Stimulated activated naive CD4-positive, alpha-beta T cell treated with Interleukin-2 at 50 U/mL for 16 hours (primary cell): ENCODE data around the gene CGNL1.

Experiments
- DNase-seq: peaks from one replicate; lab custom pipeline; 2025; lab: John Stamatoyannopoulos, UW

Gene CGNL1

DNA sequence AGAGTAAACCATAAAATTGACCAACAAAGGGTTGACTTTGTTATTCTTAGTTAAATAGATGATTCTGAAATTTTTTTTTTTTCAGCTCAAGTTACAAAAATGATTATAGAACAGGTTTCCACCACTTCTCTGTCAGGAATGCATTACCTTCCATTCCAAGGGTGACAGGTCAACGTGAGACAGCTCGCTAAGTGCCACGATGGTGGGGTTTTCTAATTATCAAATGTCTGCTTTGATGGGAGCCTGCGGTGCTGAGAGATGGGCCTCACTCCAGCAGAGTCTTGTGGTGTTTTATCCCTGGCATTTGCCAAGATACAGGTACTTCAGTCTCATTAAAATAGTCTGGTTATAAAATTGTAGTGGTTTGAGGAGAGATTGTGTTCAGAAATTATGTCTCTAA lies 80.3 kb downstream of the CGNL1 start:
- no peak for DNase-seq

DNA sequence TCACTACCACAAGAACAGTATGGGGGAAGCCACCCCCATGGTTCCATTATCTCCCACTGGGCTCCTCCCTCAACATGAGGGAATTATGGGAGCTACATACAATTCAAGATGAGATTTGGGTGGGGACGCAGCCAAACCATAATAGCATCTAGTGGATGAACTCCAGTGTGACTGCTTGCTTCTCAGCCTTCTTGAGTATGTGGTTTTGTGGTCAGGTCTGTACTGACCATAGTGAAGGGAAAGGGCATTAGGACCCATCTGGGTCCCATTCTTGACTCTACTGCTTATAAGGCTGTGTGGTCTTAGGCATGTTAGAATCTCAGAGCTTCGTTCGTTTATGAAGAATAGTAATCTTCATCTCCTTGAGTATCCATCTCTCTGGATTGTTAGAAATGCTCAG lies 81.4 kb downstream of the CGNL1 start:
- DNase-seq, result no peak

DNA sequence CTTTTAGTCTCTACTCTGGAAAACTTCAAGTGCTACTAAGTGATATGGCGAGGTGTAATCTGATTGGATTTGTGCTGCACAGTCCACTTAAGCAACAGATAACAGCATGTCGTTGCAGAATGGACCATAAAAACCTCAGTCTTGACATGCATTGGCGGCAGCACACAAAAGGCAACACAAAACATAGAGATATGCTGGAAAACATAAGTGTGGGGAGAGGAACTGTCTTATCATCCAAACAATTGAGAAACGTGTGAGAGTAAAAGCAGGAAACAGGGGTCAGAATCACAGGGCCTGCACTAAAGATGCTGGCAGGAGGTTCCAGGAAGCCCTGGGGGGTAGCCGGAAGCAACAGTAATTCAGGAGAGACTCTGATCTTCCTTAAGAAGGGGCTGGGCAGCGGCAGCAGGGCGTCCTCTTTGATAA lies 82.1 kb downstream of the CGNL1 start:
- no peak for DNase-seq

DNA sequence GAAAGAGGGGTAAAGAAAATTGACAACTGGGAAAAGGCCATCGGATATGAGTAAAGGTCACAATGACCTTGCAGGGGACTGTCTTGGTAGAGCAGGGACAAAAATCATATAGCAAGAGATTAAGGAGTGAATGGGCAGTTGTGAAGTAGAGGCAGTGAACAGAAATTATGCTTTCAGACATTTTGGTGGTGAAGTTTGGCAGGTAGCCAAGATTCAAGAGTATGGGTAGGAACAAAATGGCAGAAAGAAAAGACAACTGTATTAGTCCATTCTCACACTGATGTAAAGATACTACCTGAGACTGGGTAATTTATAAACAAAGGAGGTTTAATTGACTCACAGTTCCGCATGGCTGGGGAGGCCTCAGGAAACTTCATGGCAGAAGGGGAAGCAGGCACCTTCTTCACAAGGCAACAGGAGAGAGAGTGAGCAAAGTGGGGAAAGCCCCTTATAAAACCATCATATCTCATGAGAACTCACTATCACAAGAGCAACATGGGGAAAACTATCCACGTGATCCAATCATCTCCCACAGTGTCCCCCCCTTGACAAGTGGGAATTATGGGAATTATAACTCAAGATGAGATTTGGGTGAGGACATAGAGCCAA lies 84.0 kb downstream of the CGNL1 start:
- no peak for DNase-seq

DNA sequence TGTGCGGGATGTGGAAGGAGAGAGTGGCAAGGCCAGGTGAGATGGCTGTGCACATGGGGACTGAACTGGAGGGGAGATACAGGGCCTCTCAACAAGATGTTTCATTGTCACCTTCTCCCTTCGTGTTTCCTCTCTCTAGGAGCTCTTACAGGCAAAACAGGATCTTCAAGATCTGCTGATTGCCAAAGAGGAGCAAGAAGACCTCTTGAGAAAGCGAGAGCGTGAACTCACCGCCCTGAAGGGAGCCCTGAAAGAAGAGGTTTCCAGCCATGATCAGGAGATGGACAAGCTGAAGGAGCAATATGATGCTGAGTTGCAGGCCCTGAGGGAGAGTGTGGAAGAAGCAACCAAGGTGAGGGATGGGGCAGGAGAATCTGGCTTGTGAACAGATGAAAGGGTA lies 85.2 kb downstream of the CGNL1 start:
- no peak for DNase-seq

DNA sequence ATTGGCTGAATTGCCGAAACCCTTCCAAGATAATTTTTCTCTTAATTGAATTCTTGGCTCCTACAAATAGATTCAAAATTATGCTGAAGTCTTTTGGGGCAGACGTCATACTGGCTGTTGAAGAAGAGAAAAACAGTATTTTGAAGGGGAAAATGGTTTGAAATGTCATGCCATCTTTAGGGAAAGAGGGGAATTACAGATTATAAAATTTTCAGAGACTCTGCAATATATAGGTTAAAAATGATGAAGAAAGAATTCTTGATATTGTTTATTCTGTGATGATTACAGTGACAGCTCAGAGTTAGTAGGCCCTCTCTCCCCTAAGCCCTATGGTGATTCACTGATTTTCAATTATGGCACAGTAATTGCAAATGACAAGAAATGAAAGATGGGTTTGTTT lies 86.1 kb downstream of the CGNL1 start:
- DNase-seq, result no peak

DNA sequence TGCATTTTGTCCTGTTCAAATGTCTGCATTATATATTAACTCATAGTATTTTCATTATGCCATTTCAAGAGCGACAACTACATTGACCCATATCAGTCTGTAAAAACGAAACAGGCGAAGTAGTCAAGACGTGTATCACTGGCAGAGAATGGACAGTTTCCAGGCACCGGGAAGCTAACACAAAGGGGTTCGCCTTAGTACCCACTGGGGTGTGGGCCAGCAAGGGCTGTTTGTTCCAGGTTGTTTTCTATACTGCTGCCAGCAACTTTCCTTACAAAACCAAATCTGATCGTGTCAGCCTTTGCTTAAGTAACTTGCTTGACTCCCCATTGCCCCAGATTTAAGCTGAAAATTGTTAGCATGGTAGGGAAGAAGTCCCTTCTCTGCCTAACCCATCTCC lies 87.1 kb downstream of the CGNL1 start:
- no peak for DNase-seq

DNA sequence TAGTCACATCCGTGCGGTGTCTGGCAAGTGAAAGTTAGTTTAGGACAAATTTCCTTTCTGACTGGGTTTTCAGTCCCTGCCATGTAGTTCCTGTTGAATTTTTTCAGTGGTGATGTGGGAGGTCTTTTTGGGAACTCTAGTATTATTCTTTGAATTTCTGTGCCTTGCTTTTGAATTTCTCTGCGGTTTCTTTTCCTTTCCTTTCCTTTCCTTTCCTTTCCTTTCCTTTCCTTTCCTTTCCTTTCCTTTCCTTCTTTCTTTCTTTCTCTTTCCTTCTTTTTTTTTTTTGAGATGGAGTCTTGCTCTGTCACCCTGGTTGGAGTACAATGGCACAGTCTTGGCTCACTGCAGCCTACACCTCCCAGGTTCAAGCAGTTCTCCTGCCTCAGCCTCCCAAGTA lies 88.2 kb downstream of the CGNL1 start:
- DNase-seq, result no peak

DNA sequence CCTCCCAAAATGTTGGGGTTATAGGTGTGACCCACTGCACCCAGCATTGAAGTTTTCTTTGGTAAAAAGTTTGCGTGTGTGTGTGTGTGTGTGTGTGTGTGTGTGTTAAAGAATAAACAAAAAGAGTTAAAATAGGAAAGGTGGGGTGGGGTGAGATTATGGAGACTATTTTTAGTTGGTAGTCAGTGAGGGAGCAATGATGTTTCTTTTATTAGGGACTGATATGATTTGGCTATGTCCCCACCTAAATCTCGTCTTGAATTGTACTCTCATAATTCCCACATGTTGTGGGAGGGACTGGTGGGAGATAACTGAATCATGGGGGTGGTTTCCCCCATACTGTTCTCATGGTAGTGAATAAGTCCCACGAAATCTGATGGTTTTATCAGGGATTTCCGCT lies 92.2 kb downstream of the CGNL1 start:
- no peak for DNase-seq

DNA sequence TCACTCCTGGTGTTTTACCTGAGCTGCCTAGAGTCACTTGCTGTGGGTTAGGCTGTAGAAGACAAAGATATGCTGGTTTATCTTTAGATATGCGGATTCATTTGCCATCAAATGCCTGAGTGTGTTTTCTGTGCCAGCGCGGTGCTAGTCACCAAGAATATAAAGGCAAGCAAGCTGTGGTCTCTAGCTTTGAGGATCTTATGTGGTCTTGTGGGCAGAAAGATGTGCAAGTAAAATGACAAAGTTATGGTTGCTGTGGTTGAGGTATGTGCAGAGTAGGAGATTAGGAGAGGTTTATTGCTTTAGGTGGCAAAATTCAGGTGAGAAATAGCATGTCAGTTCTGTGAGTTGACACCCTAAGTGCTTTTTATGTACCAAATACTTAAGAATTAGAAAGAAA lies 94.2 kb downstream of the CGNL1 start:
- DNase-seq, result no peak

DNA sequence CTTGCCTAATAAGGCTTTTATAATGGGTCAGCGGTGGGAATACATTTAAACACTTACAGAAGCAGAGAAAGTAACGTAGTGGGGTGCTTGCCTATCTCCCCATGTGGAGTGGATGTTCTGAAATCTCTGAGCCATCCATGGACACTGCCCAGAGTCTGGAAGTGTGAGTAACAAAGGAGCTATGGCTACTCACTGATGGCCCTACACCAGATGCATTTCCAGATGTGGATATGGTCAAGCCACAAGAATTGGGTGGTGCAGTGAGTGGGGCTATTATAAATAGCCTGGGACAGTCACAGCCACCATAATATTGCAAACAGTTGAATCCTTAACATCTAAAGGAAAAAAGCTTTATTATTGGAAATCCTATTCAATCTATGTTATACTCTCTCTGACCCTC lies 96.6 kb downstream of the CGNL1 start:
- DNase-seq, result no peak

DNA sequence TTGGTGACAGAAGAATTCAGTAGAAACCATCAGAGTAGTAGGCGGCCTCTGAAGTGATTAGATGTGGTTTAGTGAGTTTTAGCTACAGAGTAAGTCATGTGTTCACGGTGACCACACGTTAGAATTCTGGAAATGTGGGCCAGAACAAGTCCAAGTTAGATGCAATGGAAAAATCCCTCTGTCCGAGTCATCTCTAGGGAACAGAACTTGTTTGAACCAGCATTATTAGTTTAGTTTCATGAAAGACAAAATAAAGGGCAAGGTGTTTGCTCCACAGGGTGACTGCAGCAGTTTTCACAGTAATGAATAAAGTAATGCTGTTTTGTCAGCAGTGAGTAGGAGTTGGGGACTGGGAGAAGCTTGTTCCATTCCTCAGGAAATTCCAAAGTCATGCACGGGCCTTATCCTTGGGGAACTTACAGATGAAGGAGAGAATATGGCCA lies 100.2 kb downstream of the CGNL1 start:
- no peak for DNase-seq

DNA sequence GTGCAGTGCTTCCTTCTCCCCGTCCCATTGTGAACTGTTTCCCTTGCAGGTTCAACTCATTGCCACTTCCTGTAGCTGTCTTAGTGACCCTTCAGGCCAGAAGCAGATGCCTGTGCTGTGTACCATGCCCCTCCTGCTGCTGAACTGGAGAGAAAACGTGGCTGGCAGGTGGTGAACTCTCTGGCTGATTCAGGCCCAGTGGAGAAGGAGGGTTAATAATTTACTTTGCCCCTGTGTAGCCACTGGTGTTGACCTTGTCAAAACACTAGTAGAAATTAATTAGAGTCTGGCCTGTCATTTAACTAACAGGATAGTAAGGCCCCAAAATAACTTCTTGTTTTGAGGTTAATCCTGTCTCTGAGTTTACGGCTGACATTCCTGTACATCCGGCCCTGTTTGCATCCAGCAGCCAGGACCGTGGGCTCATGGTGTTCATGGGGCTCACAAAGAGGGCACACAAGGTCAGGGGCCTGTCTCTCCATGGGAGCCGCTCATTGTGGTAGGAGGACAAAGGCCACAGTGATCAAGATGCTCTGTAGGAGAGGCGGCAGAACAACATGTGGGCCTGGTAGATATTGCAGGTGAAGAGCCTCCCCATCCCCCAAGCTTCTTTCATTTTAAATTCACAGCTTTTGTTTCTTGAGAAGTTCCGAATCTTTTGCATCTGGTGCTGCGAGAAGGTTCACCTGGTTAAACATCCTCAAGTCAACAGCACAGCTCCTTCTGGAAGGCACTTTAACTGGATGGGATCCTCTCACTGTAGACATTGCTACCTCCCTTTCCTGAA lies 101.6 kb downstream of the CGNL1 start:
- no peak for DNase-seq

DNA sequence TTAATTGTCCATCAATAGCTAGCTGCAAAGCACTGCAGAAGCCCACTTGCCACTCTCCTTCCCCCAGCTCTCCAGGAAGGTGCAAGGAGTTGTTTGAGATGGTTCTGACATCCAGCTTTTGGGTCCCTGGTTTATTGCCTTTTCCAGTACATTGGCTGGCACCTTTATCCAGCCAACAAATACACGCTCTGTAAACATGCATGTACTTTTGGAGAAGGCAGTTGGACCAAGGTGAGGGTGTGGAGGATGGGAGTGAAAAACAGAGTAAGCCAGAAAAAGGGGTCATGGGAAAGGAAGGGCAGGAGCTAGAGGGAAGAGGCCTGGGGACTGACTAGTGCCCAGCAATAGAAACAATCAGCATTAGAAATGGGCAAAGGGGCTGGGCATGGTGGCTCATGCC lies 102.7 kb downstream of the CGNL1 start:
- no peak for DNase-seq

DNA sequence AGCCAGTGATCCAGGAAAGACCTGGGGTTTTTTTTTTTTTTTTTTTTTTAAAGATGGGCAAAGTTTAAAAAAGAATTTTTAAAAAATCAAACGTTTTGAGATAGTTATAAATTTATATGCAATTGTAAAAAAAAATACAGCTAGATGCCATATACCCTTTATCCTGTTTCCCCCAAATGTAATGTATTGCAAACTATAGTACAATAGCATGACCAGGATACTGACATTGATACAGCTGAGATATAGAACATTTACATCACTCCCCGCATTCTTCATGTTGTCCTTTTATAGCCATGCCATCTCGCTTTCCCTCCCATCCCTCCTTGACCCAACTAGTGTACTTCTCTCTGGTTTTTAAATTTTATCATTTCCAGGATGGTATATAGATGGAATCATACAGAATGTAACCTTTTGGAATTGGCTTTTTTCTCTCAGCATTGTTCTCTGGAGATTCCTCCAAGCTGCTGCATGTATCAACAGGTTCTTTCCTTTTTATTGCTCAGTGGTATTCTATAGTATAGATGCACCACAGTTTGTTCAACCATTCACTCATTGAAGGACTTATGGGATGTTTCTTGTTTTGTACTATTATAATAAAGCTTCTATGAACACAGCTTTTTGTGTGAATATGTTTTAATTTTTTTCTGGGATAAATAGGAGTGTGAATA lies 104.9 kb downstream of the CGNL1 start:
- no peak for DNase-seq

DNA sequence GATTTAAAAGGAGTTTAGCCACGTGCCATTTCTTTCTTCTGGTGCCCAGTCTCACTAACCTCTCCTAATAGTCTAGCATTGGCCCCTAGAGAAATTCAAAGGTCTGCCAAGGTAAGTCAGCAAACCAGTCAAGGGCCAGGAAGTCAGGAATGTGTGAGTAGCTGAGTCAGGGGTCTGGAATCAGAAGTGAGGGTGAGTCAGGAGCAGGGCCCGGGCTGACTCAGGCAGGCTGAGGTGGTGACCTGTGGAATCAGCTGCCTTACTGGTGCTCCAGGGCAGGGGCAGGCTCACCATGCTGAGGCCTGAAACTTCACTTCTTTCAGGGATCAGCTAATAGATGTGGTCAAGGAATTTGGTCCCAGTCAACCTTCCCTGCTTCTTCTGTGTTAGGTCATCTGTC lies 109.6 kb downstream of the CGNL1 start:
- no peak for DNase-seq

DNA sequence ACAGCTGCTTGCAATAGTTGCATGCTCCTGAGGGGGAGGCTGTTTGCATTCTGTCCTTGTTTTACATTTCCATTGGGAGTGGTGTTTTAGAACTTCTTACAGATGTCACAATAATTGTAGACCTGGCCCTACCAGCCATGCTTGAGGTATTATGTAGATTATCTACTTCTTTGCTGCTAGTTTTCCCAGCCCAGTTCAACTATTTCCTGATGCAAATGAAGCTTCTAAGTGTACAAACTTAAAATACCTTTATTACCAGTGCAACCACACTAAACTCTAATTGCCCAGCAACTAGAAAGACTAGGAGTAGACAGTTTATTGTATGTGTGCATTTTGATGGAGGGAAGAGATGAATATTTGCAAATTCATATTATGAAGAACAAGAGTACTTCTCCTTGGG lies 110.5 kb downstream of the CGNL1 start:
- DNase-seq, result no peak

DNA sequence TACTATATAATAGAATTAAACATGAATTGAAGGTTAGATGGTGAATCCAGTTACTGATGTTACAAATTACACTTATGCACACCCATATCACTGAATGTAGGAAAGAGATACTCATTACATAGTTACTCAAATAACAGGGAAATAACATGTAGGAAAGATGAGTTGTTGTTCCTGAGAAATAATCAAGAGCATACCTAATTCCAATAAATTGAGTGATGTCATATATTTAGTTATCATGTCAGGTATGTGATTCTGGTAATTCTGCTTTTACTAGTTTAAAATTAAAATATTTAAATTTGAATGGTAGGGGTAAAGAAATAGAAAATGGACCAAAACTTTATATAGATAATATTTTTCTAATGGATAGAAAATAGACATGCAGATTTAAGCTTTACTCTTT lies 112.8 kb downstream of the CGNL1 start:
- DNase-seq, result no peak

DNA sequence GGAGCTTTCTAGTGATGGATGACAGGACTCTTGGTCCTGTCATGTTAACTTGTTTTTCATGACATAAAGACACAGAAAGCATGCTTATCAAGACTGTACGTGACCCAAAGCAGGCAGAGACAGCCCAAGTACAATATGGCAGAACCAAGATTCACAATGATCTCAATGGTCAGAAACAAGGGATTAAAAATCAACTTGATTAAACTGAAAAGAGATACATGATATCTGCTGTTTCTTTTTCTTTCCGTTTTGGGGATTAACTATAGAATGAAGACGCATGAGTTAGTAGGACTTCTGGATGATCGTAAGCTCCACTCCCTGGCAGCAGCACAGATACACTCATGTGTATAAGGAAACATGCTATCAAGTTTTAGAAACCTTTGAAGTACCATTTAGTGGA lies 117.0 kb downstream of the CGNL1 start:
- no peak for DNase-seq

DNA sequence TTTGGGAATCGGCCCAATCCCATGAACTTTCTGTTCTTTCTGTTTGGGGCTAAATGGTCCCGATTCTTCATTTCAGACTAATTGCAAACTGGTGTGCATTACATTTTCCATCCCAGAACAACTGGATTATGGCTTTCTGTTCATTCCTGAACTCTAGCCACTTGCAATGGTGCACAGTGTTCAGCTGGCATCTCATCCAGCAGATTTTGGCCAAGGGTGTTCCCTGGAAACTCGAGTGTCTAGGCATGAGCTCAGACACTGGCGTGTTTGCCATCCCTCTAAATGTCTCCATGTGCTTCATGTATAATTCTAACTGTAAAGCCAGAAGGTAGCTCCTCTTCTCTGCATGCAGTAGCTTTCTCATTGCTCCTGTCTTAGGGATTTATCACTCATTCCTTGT lies 118.3 kb downstream of the CGNL1 start:
- DNase-seq, result no peak

DNA sequence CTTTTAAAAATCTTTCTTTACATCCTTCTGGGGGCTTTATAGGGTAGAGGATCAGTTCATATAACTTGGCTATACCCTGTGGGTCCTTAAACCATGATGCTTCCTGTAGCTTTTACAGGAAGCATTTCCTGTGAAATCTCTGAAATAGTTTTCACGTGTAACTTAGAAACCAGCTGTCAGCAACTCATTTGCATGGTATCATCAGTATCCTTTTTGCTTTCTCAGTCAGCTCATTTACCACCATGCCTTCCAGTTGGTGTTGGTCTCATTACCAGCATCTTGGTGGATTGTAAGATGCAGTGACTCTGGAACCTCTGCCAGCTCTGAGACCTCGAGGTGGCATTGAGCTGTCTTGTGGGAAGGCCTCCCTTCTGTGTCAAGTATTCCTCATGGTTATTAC lies 118.7 kb downstream of the CGNL1 start:
- DNase-seq, result no peak

DNA sequence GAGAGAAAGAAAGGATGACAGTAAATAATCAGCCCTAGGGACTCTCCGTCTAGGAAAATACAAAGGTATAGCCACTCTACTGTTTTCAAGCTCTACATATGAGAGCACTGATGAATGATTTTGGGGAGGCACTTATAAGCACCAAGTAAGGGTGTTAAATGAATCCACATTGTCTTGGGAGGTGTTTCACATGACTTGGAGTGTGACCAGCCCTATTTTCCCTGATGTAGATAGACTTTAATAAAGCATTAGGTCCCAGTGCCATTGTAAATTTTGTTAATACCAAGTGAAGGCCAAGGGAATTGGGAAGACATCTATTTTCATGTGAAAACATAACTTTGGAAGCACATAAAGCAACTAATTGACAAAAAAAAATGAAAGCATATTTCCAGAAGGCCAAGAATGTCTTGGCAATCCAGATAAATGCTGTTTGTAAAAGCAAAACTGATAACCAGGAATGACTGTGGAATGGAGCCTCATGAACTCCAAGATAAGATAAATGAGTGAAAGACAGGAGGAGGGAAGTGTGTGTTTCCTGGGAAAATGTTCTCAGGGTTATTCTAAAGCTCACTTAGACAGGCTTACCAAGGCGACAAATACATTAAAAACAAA lies 119.4 kb downstream of the CGNL1 start:
- DNase-seq, result no peak

DNA sequence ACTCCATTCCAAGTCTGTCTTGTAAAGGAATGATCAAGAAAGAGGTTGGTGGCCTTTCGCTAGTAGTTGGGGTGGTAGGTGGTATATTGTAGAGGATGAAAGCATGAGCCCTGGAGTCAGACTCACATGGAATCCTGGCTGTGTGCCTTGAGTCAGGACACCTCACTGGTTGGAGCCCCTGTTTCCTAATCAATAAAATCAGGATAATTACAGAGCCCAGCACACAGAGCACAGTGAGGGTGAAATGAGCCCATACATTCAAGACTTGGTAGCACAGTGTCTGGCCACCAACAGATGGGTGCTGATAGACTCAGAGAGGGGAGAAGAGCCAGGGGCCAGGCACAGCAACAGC lies 120.3 kb downstream of the CGNL1 start:
- no peak for DNase-seq
